K562 (cell line): ENCODE data around the gene BAG5. TPM values are rescaled to one million over a fixed set of nuclear protein-coding genes. Genes with fewer than 3 reads are reported as not detected.

ENCODE experiments used
- ATAC-seq: fragments of 200-7000 bp; cut with Tn5 transposase; 3 replicates; pipeline ENCODE4 v1.9.1; 2020; ENCODE audit warnings: moderate library complexity
- BruUV-seq: library from RNA; stranded (reverse); fragments of 400-500 nt; replicated peaks from 2 replicates; lab custom pipeline; 2021; lab: Mats Ljungman, UMichigan
- CTCF ChIA-PET: fragments of 300-600 bp; formaldehyde crosslinking; extraction: SDS; loops from one replicate; lab custom pipeline; 2021; ENCODE audit warnings: low intra/inter-chr PET ratio; lab: Yijun Ruan, JAX
- POLR2A ChIA-PET: fragments of 300-600, 350-650 bp; sonication (Branson Sonifier 250); formaldehyde crosslinking; extraction: SDS; loops from one replicate; lab custom pipeline; 2021; ENCODE audit warnings: antibody characterized with exemption, inconsistent platforms; lab: Yijun Ruan, JAX
- DNase-seq, 4 experiments: peaks; one replicate each; pipeline versions ENCODE4 v3.0.0 to v3.0.0-alpha.2; 2011 to 2018; ENCODE audit warnings: low spot score in 3 of 4, mixed read lengths in 3 of 4; ENCODE audit errors: extremely low read depth in 1 of 4
- FAIRE-seq: peaks from 2 replicates; lab custom pipeline; 2011; peaks lifted over from hg19 to GRCh38; lab: Jason Lieb, UNC
- H2AFZ ChIP-seq: 2 replicates; pipeline ENCODE4 v1.6.0; 2011; ENCODE audit warnings: low read depth, low read length, control low read depth, inconsistent platforms
- H3K27ac ChIP-seq: fragments of 200-600 bp; 3 replicates; pipeline ENCODE4 v1.8.0; 2011; ENCODE audit warnings: low read depth, mild to moderate bottlenecking, control low read depth, inconsistent platforms, low read length, moderate library complexity, mixed read lengths; ENCODE audit errors: extremely low read depth
- H3K27me3 ChIP-seq, 2 experiments: fragments of 300-600 bp in 1 of 2; 2 replicates in 1 of 2; 3 replicates in 1 of 2; pipeline versions ENCODE4 v1.6.0 to v1.8.0; 2011; ENCODE audit warnings: inconsistent platforms in 2 of 2, low read length in 2 of 2, mild to moderate bottlenecking in 1 of 2, mixed read lengths in 1 of 2, moderate library complexity in 1 of 2; ENCODE audit not compliant: control insufficient read depth in 2 of 2, insufficient read depth in 2 of 2
- H3K36me3 ChIP-seq: fragments of 300-600 bp; 3 replicates; pipeline ENCODE4 v1.8.0; 2011; ENCODE audit warnings: mild to moderate bottlenecking, low read length, inconsistent platforms; ENCODE audit not compliant: control insufficient read depth, insufficient read depth
- H3K4me1 ChIP-seq, 2 experiments: fragments of 200-600 bp in 1 of 2; replicated peaks in 1 of 2; 2 replicates in 1 of 2; 3 replicates in 1 of 2; pipeline versions ENCODE4 v1.5.1 to v1.8.0; 2011; ENCODE audit warnings: inconsistent platforms in 2 of 2, low read length in 2 of 2, mild to moderate bottlenecking in 1 of 2, mixed read lengths in 1 of 2, moderate library complexity in 1 of 2; ENCODE audit not compliant: control insufficient read depth in 2 of 2, insufficient read depth in 2 of 2
- H3K4me2 ChIP-seq: 2 replicates; pipeline ENCODE4 v1.6.1; 2011; ENCODE audit warnings: low read length, control low read depth, inconsistent platforms, mixed read lengths; ENCODE audit not compliant: insufficient read depth
- H3K4me3 ChIP-seq: fragments of 200-600 bp; sonication (generic), shearing (Covaris generic); 2 replicates; pipeline ENCODE4 v1.5.1; 2016; ENCODE audit warnings: control low read depth, inconsistent platforms
- H3K79me2 ChIP-seq: fragments of 200-600 bp; 3 replicates; pipeline ENCODE4 v1.8.0; 2011; ENCODE audit warnings: low read length, inconsistent platforms; ENCODE audit not compliant: control insufficient read depth, insufficient read depth
- H3K9ac ChIP-seq, 2 experiments: 2 replicates each; pipeline versions ENCODE4 v1.6.0 to v1.6.1; 2011; ENCODE audit warnings: low read depth in 2 of 2, low read length in 2 of 2, control low read depth in 1 of 2, inconsistent platforms in 1 of 2, mild to moderate bottlenecking in 1 of 2, mixed read lengths in 1 of 2; ENCODE audit not compliant: insufficient read depth in 1 of 2
- H3K9me1 ChIP-seq: one replicate; pipeline ENCODE4 v1.6.0; 2011; ENCODE audit warnings: inconsistent platforms, mild to moderate bottlenecking, low read length, moderate library complexity; ENCODE audit not compliant: control insufficient read depth, insufficient read depth
- H3K9me3 ChIP-seq: replicated peaks from 2 replicates; pipeline ENCODE4 v1.5.1; 2011; ENCODE audit warnings: low read depth, low read length, inconsistent platforms; ENCODE audit not compliant: control insufficient read depth, insufficient read depth
- H4K20me1 ChIP-seq: replicated peaks from 2 replicates; pipeline ENCODE4 v1.6.1; 2011; ENCODE audit warnings: low read length, inconsistent platforms, mixed read lengths; ENCODE audit not compliant: control insufficient read depth, insufficient read depth
- BRF2 ChIP-seq: IDR thresholded peaks from 3 replicates; pipeline ENCODE4 v1.6.1; 2011; ENCODE audit warnings: borderline replicate concordance, mild to moderate bottlenecking; ENCODE audit not compliant: insufficient read length, insufficient read depth
- DNMT1 ChIP-seq: fragments of 450-650 bp; IDR thresholded peaks from 2 replicates; pipeline ENCODE4 v1.6.1; 2016; ENCODE audit warnings: antibody characterized with exemption, mild to moderate bottlenecking
- HMGXB4 ChIP-seq: sonication (generic); formaldehyde crosslinking; IDR thresholded peaks from 2 replicates; pipeline ENCODE4 v1.8.1; 2023; ENCODE audit warnings: mild to moderate bottlenecking, missing genetic modification reagents
- LARP7 ChIP-seq: fragments of 450-650 bp; IDR thresholded peaks from 2 replicates; pipeline ENCODE4 v1.6.1; 2016
- NFE2L1 ChIP-seq: fragments of 450-650 bp; IDR thresholded peaks from 2 replicates; pipeline ENCODE4 v1.6.1; 2016; ENCODE audit warnings: missing genetic modification characterization, low read depth, mild to moderate bottlenecking, missing compliant biosample characterization, moderate library complexity, borderline replicate concordance
- OTX1 ChIP-seq: fragments of 450-650 bp; formaldehyde crosslinking; IDR thresholded peaks from 2 replicates; pipeline ENCODE4 v1.4.0; 2022; ENCODE audit warnings: mild to moderate bottlenecking
- TEAD1 ChIP-seq, 2 experiments: fragments of 450-650 bp in 1 of 2; sonication (generic) in 1 of 2; formaldehyde crosslinking; IDR thresholded peaks; 2 replicates each; pipeline versions ENCODE4 v1.4.0 to v1.8.0; 2020 to 2022; ENCODE audit warnings: mild to moderate bottlenecking in 2 of 2, missing genetic modification reagents in 1 of 2
- TSC22D4 ChIP-seq: fragments of 450-650 bp; IDR thresholded peaks from 2 replicates; pipeline ENCODE4 v1.6.1; 2016; ENCODE audit warnings: missing genetic modification characterization, missing biosample characterization, control low read depth
- ZNF175 ChIP-seq: fragments of 200-800 bp; sonication (Bioruptor generic); IDR thresholded peaks from 2 replicates; pipeline ENCODE4 v1.6.1; 2016; ENCODE audit warnings: low read depth, mild to moderate bottlenecking, missing genetic modification characterization, missing compliant biosample characterization
- WGBS: fragments of 100-300 bp; shearing (Covaris generic); methylation state at CpG from one replicate; pipeline ENCODE4 v1.1.6; 2016; ENCODE audit warnings: low coverage, mixed read lengths; ENCODE audit not compliant: insufficient coverage; ENCODE audit errors: missing lambda C conversion rate; 5-methylcytosine and 5-hydroxymethylcytosine counted together
- in situ Hi-C: fragments of 300-500 bp; cut with MboI; formaldehyde crosslinking; loops from 4 replicates; pipeline ENCODE4 v1.15.0; 2018; ENCODE audit warnings: inconsistent platforms, mixed read lengths
- intact Hi-C: fragments of 100-400 bp; cut with micrococcal nuclease; formaldehyde crosslinking; loops from 2 replicates; pipeline ENCODE4 v1.14.2; 2022
- polyA plus RNA-seq, 8 experiments: library from polyadenylated mRNA; depleted of rRNA in 4 of 8; stranded (reverse) in 5 of 8; unstranded in 3 of 8; fragments of >200 nt; fragmentation: Nextera tagmentation in 2 of 8; fragmentation: Illumina TruSeq in 1 of 8; extraction: Ambion mirVana in 2 of 8; extraction: Trizol in 1 of 8; gene quantifications; 2 replicates each; pipeline versions ENCODE4 v1.2.1 to v1.2.3, GENCODE V29; 2011 to 2014; ENCODE audit warnings: inconsistent platforms in 1 of 8, missing spikeins in 1 of 8
- total RNA-seq, 7 experiments: library from RNA; depleted of rRNA in 6 of 7; stranded (reverse); fragments of >200 nt in 6 of 7; fragmentation: Illumina TruSeq in 2 of 7; extraction: Trizol in 2 of 7; gene quantifications; 2 replicates each; pipeline versions ENCODE4 v1.2.1 to v1.2.3, GENCODE V29; 2011 to 2021; ENCODE audit warnings: low replicate concordance in 1 of 7
- TF ChIP-seq, protein P1 (sequence below): fragments of 450-650 bp; IDR thresholded peaks from 2 replicates; pipeline ENCODE4 v1.6.1; 2014; ENCODE audit warnings: low read depth, mild to moderate bottlenecking, moderate library complexity, borderline replicate concordance

BAG5 gene
- total and polyA plus RNA-seq, 9 of the 15 experiments (the other 6 are each of a cell fraction or from before 2014, with no cell fraction given), result 7.9 to 21.4 (median 13.2) TPM

DNA sequence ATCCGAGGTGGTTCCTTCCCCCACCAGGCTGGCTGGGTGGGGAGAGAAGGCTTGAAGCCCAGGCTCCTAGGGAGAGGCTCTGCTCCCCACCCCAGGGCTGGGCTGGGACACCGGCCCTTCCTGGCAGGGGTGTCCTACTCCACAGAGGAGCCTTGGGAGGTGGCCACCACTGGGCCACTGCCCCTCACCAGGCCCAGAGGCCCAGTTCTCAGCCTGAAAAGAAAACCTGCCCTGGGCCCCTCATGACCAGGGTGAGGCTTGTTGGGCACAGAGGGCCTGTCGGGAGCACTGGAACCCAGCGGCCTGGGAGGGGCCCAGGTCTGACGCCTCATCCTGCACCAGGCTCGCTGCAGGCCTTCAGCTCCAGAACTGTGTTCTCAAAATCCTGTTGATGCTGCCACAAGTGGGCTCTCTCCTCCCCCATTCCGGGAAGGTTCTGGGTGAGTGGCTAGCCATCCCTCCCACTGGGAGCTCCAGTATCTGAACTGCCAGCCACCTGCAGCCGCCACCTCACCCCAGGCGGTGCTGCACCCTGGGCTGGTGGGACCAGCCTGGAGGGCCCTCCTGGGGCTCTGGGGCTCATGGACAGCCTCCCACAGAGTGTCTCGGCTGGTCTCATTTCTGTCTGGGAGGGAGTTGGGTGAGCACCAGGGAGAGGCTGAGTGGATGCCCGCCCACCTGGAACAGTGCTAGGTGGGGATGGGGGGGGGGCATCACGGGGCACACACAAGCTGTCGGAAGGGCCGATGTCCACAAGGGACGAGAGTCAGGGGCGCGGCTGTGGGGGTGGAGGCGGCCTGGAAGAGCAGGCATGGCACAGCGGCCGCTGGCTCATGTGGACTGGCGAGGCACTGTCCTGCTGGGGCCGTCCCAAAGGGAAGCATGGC, 11.8 kb downstream of the BAG5 start:
- in situ Hi-C loops, result no loop called here
- H3K9me3 ChIP-seq, result no peaks in the 10 kb centered on the region
- peak overlapping the region in 1 of 2 experiments; percentile 52; a peak in 1 of 4 replicates for H3K9ac ChIP-seq
- POLR2A ChIA-PET, result interaction anchor here (0.5 to 1.2 kb wide), 3 partner anchors 12 to 281 kb away, joined by 3 read pairs; no protein-coding TSS in a partner anchor
- no peak for TF ChIP-seq TEAD1 (CRISPR knock-in tag; IDR thresholded peaks at IDR 0.05)
- no peak for TF ChIP-seq HMGXB4
- no peak for TF ChIP-seq OTX1 (CRISPR knock-in tag)
- TF ChIP-seq BRF2, result no peak
- TF ChIP-seq, protein P1, sequence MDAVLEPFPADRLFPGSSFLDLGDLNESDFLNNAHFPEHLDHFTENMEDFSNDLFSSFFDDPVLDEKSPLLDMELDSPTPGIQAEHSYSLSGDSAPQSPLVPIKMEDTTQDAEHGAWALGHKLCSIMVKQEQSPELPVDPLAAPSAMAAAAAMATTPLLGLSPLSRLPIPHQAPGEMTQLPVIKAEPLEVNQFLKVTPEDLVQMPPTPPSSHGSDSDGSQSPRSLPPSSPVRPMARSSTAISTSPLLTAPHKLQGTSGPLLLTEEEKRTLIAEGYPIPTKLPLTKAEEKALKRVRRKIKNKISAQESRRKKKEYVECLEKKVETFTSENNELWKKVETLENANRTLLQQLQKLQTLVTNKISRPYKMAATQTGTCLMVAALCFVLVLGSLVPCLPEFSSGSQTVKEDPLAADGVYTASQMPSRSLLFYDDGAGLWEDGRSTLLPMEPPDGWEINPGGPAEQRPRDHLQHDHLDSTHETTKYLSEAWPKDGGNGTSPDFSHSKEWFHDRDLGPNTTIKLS, result no peak
- TF ChIP-seq LARP7, result no peak
- no peak for TF ChIP-seq ZNF175 (CRISPR knock-in tag)
- no peak for TF ChIP-seq TSC22D4 (tag)
- TF ChIP-seq NFE2L1, result no peak
- no peak for TF ChIP-seq DNMT1
- TF ChIP-seq, all 486 proteins: peak for 0
- FAIRE-seq (no peak), ATAC-seq (no peak), DNase-seq (no peak)
- CTCF ChIA-PET, result no interaction called here
- Histone ChIP-seq H3K27me3 (no peaks in the 10 kb centered on the region), H3K4me3 (no peak overlapping the region), H3K4me1 (peaks cover 2 to 63% of the 10 kb centered on the region in 2 experiments; a peak in 4 of 5 replicates), H4K20me1 (peaks cover 7% of the 10 kb centered on the region), H3K36me3 (no peaks in the 10 kb centered on the region), H3K9me1 (no peaks in the 10 kb centered on the region), H3K79me2 (no peaks in the 10 kb centered on the region), H3K4me2 (no peak overlapping the region), H3K27ac (no peak overlapping the region), H2AFZ (no peak overlapping the region)
- intact Hi-C loops, result no loop called here
- WGBS, result 45% methylated on average over 9 of the region's 22 CpGs
- BruUV-seq, result no TSS peak
